Stimulated activated CD4-positive, alpha-beta T cell treated with anti-CD3 and anti-CD28 coated beads, Interleukin-12 subunit alpha, Interleukin-12 subunit beta, amount 100 ng/mL, for 48 hours (primary cell): ENCODE data around the gene SMAD9.

Experiments used
- DNase-seq, 3 donors: peaks; one replicate each; pipeline ENCODE4 v3.0.0-alpha.2; 2020; ENCODE audit warnings: low read depth in 2 of 3, low spot score in 1 of 3

SMAD9 gene

GRCh38 chr13:36919833-36920615 lies at the start of gene SMAD9:
TSS of gene SMAD9 (minus strand) at chr13:36920238. CDS start at chr13:36879689, 40,549 bp downstream.
- no peak for DNase-seq

GRCh38 chr13:36966404-36966803 lies 46.4 kb upstream of the SMAD9 start:
- no peak for DNase-seq

GRCh38 chr13:36965767-36966166 lies 45.7 kb upstream of the SMAD9 start:
- no peak for DNase-seq

GRCh38 chr13:36959456-36960116 lies 39.5 kb upstream of the SMAD9 start:
- DNase-seq = no peak

GRCh38 chr13:36954542-36954941 lies 34.5 kb upstream of the SMAD9 start:
- no peak for DNase-seq

- no peak for DNase-seq
Measured at GRCh38 chr13:36950920-36951319, 30.9 kb upstream of the SMAD9 start.

GRCh38 chr13:36950330-36950729 lies 30.3 kb upstream of the SMAD9 start:
- DNase-seq = no peak

- DNase-seq = no peak
Measured at GRCh38 chr13:36945078-36945477, 25.0 kb upstream of the SMAD9 start.

- no peak for DNase-seq
Measured at GRCh38 chr13:36925603-36926002, 5.6 kb upstream of the SMAD9 start.

- DNase-seq = no peak
Measured at GRCh38 chr13:36924001-36924400, 4.0 kb upstream of the SMAD9 start.

GRCh38 chr13:36921631-36922301 lies 1.7 kb upstream of the SMAD9 start:
- DNase-seq = no peak

GRCh38 chr13:36920616-36921185 lies 663 bp upstream of the SMAD9 start:
- DNase-seq = no peak

- no peak for DNase-seq
Measured at GRCh38 chr13:36919171-36919832, 736 bp downstream of the SMAD9 start.

- DNase-seq = no peak
Measured at GRCh38 chr13:36918246-36919131, 1.5 kb downstream of the SMAD9 start.

GRCh38 chr13:36917311-36917710 lies 2.7 kb downstream of the SMAD9 start:
- no peak for DNase-seq

GRCh38 chr13:36915896-36916640 lies 4.0 kb downstream of the SMAD9 start:
- DNase-seq = no peak

GRCh38 chr13:36915106-36915505 lies 4.9 kb downstream of the SMAD9 start:
- DNase-seq = no peak

GRCh38 chr13:36914648-36915047 lies 5.4 kb downstream of the SMAD9 start:
- DNase-seq = no peak

- DNase-seq = no peak
Measured at GRCh38 chr13:36913463-36913862, 6.6 kb downstream of the SMAD9 start.

- DNase-seq = no peak
Measured at GRCh38 chr13:36912973-36913372, 7.1 kb downstream of the SMAD9 start.
